ENCODE data around the gene LRRTM3.

LRRTM3 gene

GRCh38 chr10:67022099-67022498 lies 96.3 kb downstream of the LRRTM3 start:
- Histone ChIP-seq H3K18ac (ENCODE audit: low read length) (no peak overlapping the region), H4K5ac (ENCODE audit: low read length) (no peak overlapping the region), H3K36me3 (ENCODE audit: control insufficient read depth, insufficient read depth, low read length) (no peaks in the 10 kb centered on the region), H4K8ac (ENCODE audit: low read depth, low read length) (no peak overlapping the region), H3K23ac (ENCODE audit: low read length) (no peak overlapping the region), H3K79me2 (ENCODE audit: control insufficient read depth, insufficient read depth, low read length) (no peaks in the 10 kb centered on the region), H3K79me1 (ENCODE audit: low read length) (no peaks in the 10 kb centered on the region), H2BK5ac (ENCODE audit: low read length) (no peak overlapping the region), H3K4ac (ENCODE audit: low read depth, low read length) (no peak overlapping the region), H3K4me1 (ENCODE audit: control insufficient read depth, low read depth, low read length) (no peaks in the 10 kb centered on the region), H3K27ac (ENCODE audit: low read depth, low read length) (no peak overlapping the region), H3K56ac (ENCODE audit: low read length) (no peak overlapping the region), H2AK5ac (ENCODE audit: low read length) (no peak overlapping the region), H3K4me3 (ENCODE audit: low read length) (no peak overlapping the region), H3K27me3 (ENCODE audit: insufficient read depth, low read length, poor library complexity) (no peaks in the 10 kb centered on the region), H2BK15ac (replicated peaks; ENCODE audit: low read depth) (no peak overlapping the region), H3K4me2 (ENCODE audit: low read length) (no peak overlapping the region), H2BK120ac (ENCODE audit: low read depth, low read length) (no peak overlapping the region), H3K9ac (ENCODE audit: low read length) (no peak overlapping the region)
- no peak for DNase-seq

- H3K4me1 ChIP-seq (ENCODE audit: control insufficient read depth, low read depth, low read length), result no peaks in the 10 kb centered on the region
- no peaks in the 10 kb centered on the region for H3K36me3 ChIP-seq (ENCODE audit: control insufficient read depth, insufficient read depth, low read length)
- no peak overlapping the region for H3K23ac ChIP-seq (ENCODE audit: low read length)
- H4K8ac ChIP-seq (ENCODE audit: low read depth, low read length), result no peak overlapping the region
- H3K27ac ChIP-seq (ENCODE audit: low read depth, low read length), result no peak overlapping the region
- H3K4me3 ChIP-seq (ENCODE audit: low read length), result no peak overlapping the region
- no peak for DNase-seq
- no peak overlapping the region for H3K56ac ChIP-seq (ENCODE audit: low read length)
- no peak overlapping the region for H3K18ac ChIP-seq (ENCODE audit: low read length)
- H3K9ac ChIP-seq (ENCODE audit: low read length), result no peak overlapping the region
- H4K5ac ChIP-seq (ENCODE audit: low read length), result no peak overlapping the region
- H2BK5ac ChIP-seq (ENCODE audit: low read length), result no peak overlapping the region
- H2BK15ac ChIP-seq (replicated peaks; ENCODE audit: low read depth), result no peak overlapping the region
- no peak overlapping the region for H2AK5ac ChIP-seq (ENCODE audit: low read length)
- H3K79me1 ChIP-seq (ENCODE audit: low read length), result no peaks in the 10 kb centered on the region
- H3K4me2 ChIP-seq (ENCODE audit: low read length), result no peak overlapping the region
- H3K27me3 ChIP-seq (ENCODE audit: insufficient read depth, low read length, poor library complexity), result no peaks in the 10 kb centered on the region
- H2BK120ac ChIP-seq (ENCODE audit: low read depth, low read length), result no peak overlapping the region
- H3K79me2 ChIP-seq (ENCODE audit: control insufficient read depth, insufficient read depth, low read length), result no peaks in the 10 kb centered on the region
- H3K4ac ChIP-seq (ENCODE audit: low read depth, low read length), result no peak overlapping the region
- no CpG with 5 or more reads among the region's 9 CpGs for WGBS (ENCODE audit: extremely low coverage, insufficient coverage, low lambda C conversion rate)
Observed at GRCh38 chr10:67033878-67034277, 108.0 kb downstream of the LRRTM3 start.

GRCh38 chr10:67036808-67037207 lies 111.0 kb downstream of the LRRTM3 start:
- Histone ChIP-seq H2BK5ac (ENCODE audit: low read length) (no peak overlapping the region), H4K5ac (ENCODE audit: low read length) (no peak overlapping the region), H2BK15ac (replicated peaks; ENCODE audit: low read depth) (no peak overlapping the region), H3K9ac (ENCODE audit: low read length) (no peak overlapping the region), H3K4me3 (ENCODE audit: low read length) (no peak overlapping the region), H3K56ac (ENCODE audit: low read length) (no peak overlapping the region), H3K4me2 (ENCODE audit: low read length) (no peak overlapping the region), H3K18ac (ENCODE audit: low read length) (no peak overlapping the region), H3K79me1 (ENCODE audit: low read length) (no peaks in the 10 kb centered on the region), H3K4me1 (ENCODE audit: control insufficient read depth, low read depth, low read length) (no peaks in the 10 kb centered on the region), H3K27me3 (ENCODE audit: insufficient read depth, low read length, poor library complexity) (no peaks in the 10 kb centered on the region), H2BK120ac (ENCODE audit: low read depth, low read length) (no peak overlapping the region), H2AK5ac (ENCODE audit: low read length) (no peak overlapping the region), H3K23ac (ENCODE audit: low read length) (no peak overlapping the region), H3K79me2 (ENCODE audit: control insufficient read depth, insufficient read depth, low read length) (no peaks in the 10 kb centered on the region), H3K4ac (ENCODE audit: low read depth, low read length) (no peak overlapping the region), H3K36me3 (ENCODE audit: control insufficient read depth, insufficient read depth, low read length) (no peaks in the 10 kb centered on the region), H4K8ac (ENCODE audit: low read depth, low read length) (no peak overlapping the region), H3K27ac (ENCODE audit: low read depth, low read length) (no peak overlapping the region)
- WGBS (ENCODE audit: extremely low coverage, insufficient coverage, low lambda C conversion rate), result no CpG with 5 or more reads among the region's 2 CpGs
- DNase-seq, result no peak

GRCh38 chr10:67043041-67043440 lies 117.2 kb downstream of the LRRTM3 start:
- Histone ChIP-seq H3K4me2 (ENCODE audit: low read length) (no peak overlapping the region), H3K27ac (ENCODE audit: low read depth, low read length) (no peak overlapping the region), H3K9ac (ENCODE audit: low read length) (no peak overlapping the region), H2BK15ac (replicated peaks; ENCODE audit: low read depth) (no peak overlapping the region), H3K36me3 (ENCODE audit: control insufficient read depth, insufficient read depth, low read length) (no peaks in the 10 kb centered on the region), H3K23ac (ENCODE audit: low read length) (no peak overlapping the region), H3K56ac (ENCODE audit: low read length) (no peak overlapping the region), H3K79me1 (ENCODE audit: low read length) (no peaks in the 10 kb centered on the region), H3K79me2 (ENCODE audit: control insufficient read depth, insufficient read depth, low read length) (no peaks in the 10 kb centered on the region), H2BK120ac (ENCODE audit: low read depth, low read length) (no peak overlapping the region), H4K5ac (ENCODE audit: low read length) (no peak overlapping the region), H2AK5ac (ENCODE audit: low read length) (no peak overlapping the region), H3K4me3 (ENCODE audit: low read length) (no peak overlapping the region), H4K8ac (ENCODE audit: low read depth, low read length) (no peak overlapping the region), H3K27me3 (ENCODE audit: insufficient read depth, low read length, poor library complexity) (no peaks in the 10 kb centered on the region), H3K4me1 (ENCODE audit: control insufficient read depth, low read depth, low read length) (no peaks in the 10 kb centered on the region), H3K18ac (ENCODE audit: low read length) (no peak overlapping the region), H3K4ac (ENCODE audit: low read depth, low read length) (no peak overlapping the region), H2BK5ac (ENCODE audit: low read length) (no peak overlapping the region)
- no peak for DNase-seq

GRCh38 chr10:67045404-67045803 lies 119.6 kb downstream of the LRRTM3 start:
- no peak overlapping the region for H3K4me2 ChIP-seq (ENCODE audit: low read length)
- H3K4me1 ChIP-seq (ENCODE audit: control insufficient read depth, low read depth, low read length), result no peaks in the 10 kb centered on the region
- no peak overlapping the region for H4K8ac ChIP-seq (ENCODE audit: low read depth, low read length)
- H2BK15ac ChIP-seq (replicated peaks; ENCODE audit: low read depth), result no peak overlapping the region
- no peak for DNase-seq
- no peaks in the 10 kb centered on the region for H3K27me3 ChIP-seq (ENCODE audit: insufficient read depth, low read length, poor library complexity)
- no peak overlapping the region for H3K56ac ChIP-seq (ENCODE audit: low read length)
- no peaks in the 10 kb centered on the region for H3K36me3 ChIP-seq (ENCODE audit: control insufficient read depth, insufficient read depth, low read length)
- H3K23ac ChIP-seq (ENCODE audit: low read length), result no peak overlapping the region
- WGBS (ENCODE audit: extremely low coverage, insufficient coverage, low lambda C conversion rate), result no CpG with 5 or more reads among the region's 22 CpGs
- no peak overlapping the region for H3K27ac ChIP-seq (ENCODE audit: low read depth, low read length)
- H2BK5ac ChIP-seq (ENCODE audit: low read length), result no peak overlapping the region
- no peaks in the 10 kb centered on the region for H3K79me2 ChIP-seq (ENCODE audit: control insufficient read depth, insufficient read depth, low read length)
- H3K9ac ChIP-seq (ENCODE audit: low read length), result no peak overlapping the region
- H3K4ac ChIP-seq (ENCODE audit: low read depth, low read length), result peak overlapping the region; percentile 6
- no peak overlapping the region for H4K5ac ChIP-seq (ENCODE audit: low read length)
- H3K4me3 ChIP-seq (ENCODE audit: low read length), result no peak overlapping the region
- H2BK120ac ChIP-seq (ENCODE audit: low read depth, low read length), result no peak overlapping the region
- no peak overlapping the region for H2AK5ac ChIP-seq (ENCODE audit: low read length)
- H3K79me1 ChIP-seq (ENCODE audit: low read length), result no peaks in the 10 kb centered on the region
- H3K18ac ChIP-seq (ENCODE audit: low read length), result no peak overlapping the region

GRCh38 chr10:67046507-67046906 lies 120.7 kb downstream of the LRRTM3 start:
- no peaks in the 10 kb centered on the region for H3K27me3 ChIP-seq (ENCODE audit: insufficient read depth, low read length, poor library complexity)
- WGBS (ENCODE audit: extremely low coverage, insufficient coverage, low lambda C conversion rate), result no CpG with 5 or more reads among the region's 3 CpGs

More at GRCh38 chr10:67046507-67046906, 120.7 kb downstream of the LRRTM3 start:
- H3K4me2 ChIP-seq (ENCODE audit: low read length), result no peak overlapping the region
- no peak for DNase-seq
- no peaks in the 10 kb centered on the region for H3K4me1 ChIP-seq (ENCODE audit: control insufficient read depth, low read depth, low read length)
- H4K8ac ChIP-seq (ENCODE audit: low read depth, low read length), result no peak overlapping the region
- H3K56ac ChIP-seq (ENCODE audit: low read length), result no peak overlapping the region
- H2AK5ac ChIP-seq (ENCODE audit: low read length), result no peak overlapping the region
- no peak overlapping the region for H3K9ac ChIP-seq (ENCODE audit: low read length)
- H3K23ac ChIP-seq (ENCODE audit: low read length), result no peak overlapping the region
- H2BK120ac ChIP-seq (ENCODE audit: low read depth, low read length), result no peak overlapping the region
- H3K36me3 ChIP-seq (ENCODE audit: control insufficient read depth, insufficient read depth, low read length), result no peaks in the 10 kb centered on the region
- H3K4me3 ChIP-seq (ENCODE audit: low read length), result no peak overlapping the region
- no peak overlapping the region for H3K27ac ChIP-seq (ENCODE audit: low read depth, low read length)
- H4K5ac ChIP-seq (ENCODE audit: low read length), result no peak overlapping the region
- H3K18ac ChIP-seq (ENCODE audit: low read length), result no peak overlapping the region
- H3K79me2 ChIP-seq (ENCODE audit: control insufficient read depth, insufficient read depth, low read length), result no peaks in the 10 kb centered on the region
- no peak overlapping the region for H2BK15ac ChIP-seq (replicated peaks; ENCODE audit: low read depth)
- H2BK5ac ChIP-seq (ENCODE audit: low read length), result no peak overlapping the region
- H3K79me1 ChIP-seq (ENCODE audit: low read length), result no peaks in the 10 kb centered on the region
- H3K4ac ChIP-seq (ENCODE audit: low read depth, low read length), result no peak overlapping the region
